OCI-LY1 (cell line): ENCODE results near the gene RAB7B.

Source experiments
- H2AFZ ChIP-seq: fragments of 200-600 bp; sonication (generic), shearing (Covaris generic); 2 replicates; pipeline ENCODE4 v1.6.0; 2014; ENCODE audit warnings: antibody characterized with exemption, mild to moderate bottlenecking, low read length
- H3F3A ChIP-seq: fragments of 200-600 bp; sonication (generic), shearing (Covaris generic); 2 replicates; pipeline ENCODE4 v1.6.0; 2014; ENCODE audit warnings: mild to moderate bottlenecking, antibody characterized with exemption, low read length, moderate library complexity; ENCODE audit not compliant: insufficient read depth
- H3K27ac ChIP-seq: fragments of 200-600 bp; sonication (generic); 2 replicates; pipeline ENCODE4 v1.5.1; 2014; ENCODE audit warnings: low read length, mixed run types, mild to moderate bottlenecking, low read depth; ENCODE audit not compliant: poor library complexity, severe bottlenecking
- H3K27me3 ChIP-seq: fragments of 200-600 bp; sonication (generic); 2 replicates; pipeline ENCODE4 v1.6.0; 2014; ENCODE audit warnings: antibody characterized with exemption, mild to moderate bottlenecking, low read length, moderate library complexity; ENCODE audit not compliant: insufficient read depth
- H3K36me3 ChIP-seq: fragments of 200-600 bp; sonication (generic); 2 replicates; pipeline ENCODE4 v1.6.1; 2014; ENCODE audit warnings: mild to moderate bottlenecking, antibody characterized with exemption, low read length, moderate library complexity, mixed read lengths; ENCODE audit not compliant: insufficient read depth
- H3K4me1 ChIP-seq: fragments of 200-600 bp; sonication (generic); 2 replicates; pipeline ENCODE4 v1.5.1; 2014; ENCODE audit warnings: mild to moderate bottlenecking, low read length, moderate library complexity; ENCODE audit not compliant: insufficient read depth, severe bottlenecking
- H3K4me2 ChIP-seq: fragments of 200-600 bp; sonication (generic), shearing (Covaris generic); 2 replicates; pipeline ENCODE4 v1.6.1; 2014; ENCODE audit warnings: low read length
- H3K4me3 ChIP-seq: fragments of 200-600 bp; sonication (generic); 2 replicates; pipeline ENCODE4 v1.5.1; 2014; ENCODE audit warnings: low read length, low read depth, mild to moderate bottlenecking, mixed read lengths; ENCODE audit not compliant: poor library complexity, severe bottlenecking
- H3K79me2 ChIP-seq: fragments of 200-600 bp; shearing (Covaris generic); 2 replicates; pipeline ENCODE4 v1.6.1; 2016; ENCODE audit warnings: mixed run types, low read length, mixed read lengths; ENCODE audit not compliant: insufficient read depth
- H3K9ac ChIP-seq: fragments of 200-600 bp; sonication (generic), shearing (Covaris generic); 2 replicates; pipeline ENCODE4 v1.6.1; 2014; ENCODE audit warnings: mild to moderate bottlenecking, low read length, mixed read lengths
- H3K9me2 ChIP-seq: fragments of 200-600 bp; sonication (generic), shearing (Covaris generic); 2 replicates; pipeline ENCODE4 v1.6.1; 2014; ENCODE audit warnings: low read depth, mild to moderate bottlenecking, low read length, mixed read lengths
- H3K9me3 ChIP-seq: fragments of 200-600 bp; shearing (Covaris generic); 2 replicates; pipeline ENCODE4 v1.6.1; 2014; ENCODE audit warnings: low read length, mixed read lengths
- H4K20me1 ChIP-seq: fragments of 200-600 bp; sonication (generic), shearing (Covaris generic); 2 replicates; pipeline ENCODE4 v1.6.0; 2016; ENCODE audit warnings: mild to moderate bottlenecking, low read length; ENCODE audit not compliant: insufficient read depth
- CTCF ChIP-seq: fragments of 200-600 bp; sonication (generic), shearing (Covaris generic); IDR thresholded peaks from 2 replicates; pipeline ENCODE4 v1.5.1; 2017; ENCODE audit warnings: mild to moderate bottlenecking, antibody characterized with exemption, low read length, moderate library complexity, mixed read lengths
- EZH2 ChIP-seq: fragments of 200-600 bp; sonication (generic), shearing (Covaris generic); IDR thresholded peaks from 2 replicates; pipeline ENCODE4 v1.8.0; 2017; ENCODE audit warnings: borderline replicate concordance, mixed run types, mild to moderate bottlenecking, antibody characterized with exemption, low read length, moderate library complexity, mixed read lengths

RAB7B gene

GRCh38 chr1:205993068-205993467 is 10.1 kb downstream of the RAB7B start:
- no peaks in the 10 kb centered on the region for H3K9me2 ChIP-seq
- H3K4me1 ChIP-seq: no peaks in the 10 kb centered on the region
- H2AFZ ChIP-seq: no peak overlapping the region
- H4K20me1 ChIP-seq: no peaks in the 10 kb centered on the region
- no peaks in the 10 kb centered on the region for H3K27me3 ChIP-seq
- no peak overlapping the region for H3K4me3 ChIP-seq
- no peaks in the 10 kb centered on the region for H3K9me3 ChIP-seq
- H3K79me2 ChIP-seq: no peaks in the 10 kb centered on the region
- TF ChIP-seq EZH2: no peak
- no peak for TF ChIP-seq CTCF
- H3K9ac ChIP-seq: no peak overlapping the region
- H3K4me2 ChIP-seq: no peak overlapping the region
- H3K27ac ChIP-seq: no peak overlapping the region
- H3K36me3 ChIP-seq: no peaks in the 10 kb centered on the region
- no peaks in the 10 kb centered on the region for H3F3A ChIP-seq

- H3K4me1 ChIP-seq: no peaks in the 10 kb centered on the region
- no peak overlapping the region for H3K27ac ChIP-seq
- no peaks in the 10 kb centered on the region for H3F3A ChIP-seq
These were observed 10.8 kb downstream of the RAB7B start for GRCh38 chr1:205992218-205992882.

GRCh38 chr1:205991237-205991636 is 12.0 kb downstream of the RAB7B start:
- Histone ChIP-seq H3K9me2 (no peaks in the 10 kb centered on the region), H3K4me1 (no peaks in the 10 kb centered on the region), H2AFZ (no peak overlapping the region), H3K4me3 (no peak overlapping the region), H3K79me2 (no peaks in the 10 kb centered on the region), H3K9ac (no peak overlapping the region), H3K27me3 (no peaks in the 10 kb centered on the region), H4K20me1 (no peaks in the 10 kb centered on the region), H3K36me3 (no peaks in the 10 kb centered on the region), H3K9me3 (no peaks in the 10 kb centered on the region), H3K27ac (no peak overlapping the region), H3F3A (no peaks in the 10 kb centered on the region), H3K4me2 (no peak overlapping the region)
- TF ChIP-seq CTCF (no peak), EZH2 (no peak)

More at GRCh38 chr1:205992218-205992882, 10.8 kb downstream of the RAB7B start:
- no peaks in the 10 kb centered on the region for H3K9me2 ChIP-seq
- H3K36me3 ChIP-seq: no peaks in the 10 kb centered on the region
- no peaks in the 10 kb centered on the region for H3K27me3 ChIP-seq
- H3K9ac ChIP-seq: no peak overlapping the region
- no peaks in the 10 kb centered on the region for H3K9me3 ChIP-seq
- H2AFZ ChIP-seq: no peak overlapping the region
- no peaks in the 10 kb centered on the region for H3K79me2 ChIP-seq
- H3K4me2 ChIP-seq: no peak overlapping the region
- TF ChIP-seq CTCF (no peak), EZH2 (no peak)
- H4K20me1 ChIP-seq: no peaks in the 10 kb centered on the region
- H3K4me3 ChIP-seq: no peak overlapping the region
